ENCODE measurements around the gene LTA4H.

LTA4H gene

DNA sequence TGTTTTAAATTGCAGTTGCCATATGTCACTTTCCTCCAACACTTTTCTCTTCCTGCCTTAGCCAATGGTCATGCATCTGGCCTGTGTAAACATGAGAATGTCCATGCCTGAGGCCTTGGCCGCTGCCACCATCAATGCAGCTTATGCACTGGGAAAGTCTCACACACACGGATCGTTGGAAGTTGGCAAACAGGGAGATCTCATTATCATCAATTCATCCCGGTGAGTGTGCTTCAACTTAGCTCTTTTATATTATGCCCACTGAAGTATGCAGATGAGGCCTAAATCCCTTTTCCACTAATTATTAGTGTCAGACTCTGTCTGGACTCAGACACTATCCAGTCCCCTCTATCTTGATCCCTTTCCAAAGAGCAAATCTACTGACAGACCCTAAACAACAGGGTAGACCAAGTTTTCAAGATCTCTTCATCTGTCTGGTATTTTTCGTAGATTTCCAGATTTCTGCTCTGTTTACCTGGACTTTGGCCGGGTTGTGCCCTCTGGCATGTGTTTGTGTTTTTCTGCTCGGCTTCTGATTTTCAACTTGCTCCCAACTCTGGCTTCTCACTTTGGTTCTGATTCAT lies 69.0 kb downstream of the LTA4H start (continued):
- TF ChIP-seq, protein P1, sequence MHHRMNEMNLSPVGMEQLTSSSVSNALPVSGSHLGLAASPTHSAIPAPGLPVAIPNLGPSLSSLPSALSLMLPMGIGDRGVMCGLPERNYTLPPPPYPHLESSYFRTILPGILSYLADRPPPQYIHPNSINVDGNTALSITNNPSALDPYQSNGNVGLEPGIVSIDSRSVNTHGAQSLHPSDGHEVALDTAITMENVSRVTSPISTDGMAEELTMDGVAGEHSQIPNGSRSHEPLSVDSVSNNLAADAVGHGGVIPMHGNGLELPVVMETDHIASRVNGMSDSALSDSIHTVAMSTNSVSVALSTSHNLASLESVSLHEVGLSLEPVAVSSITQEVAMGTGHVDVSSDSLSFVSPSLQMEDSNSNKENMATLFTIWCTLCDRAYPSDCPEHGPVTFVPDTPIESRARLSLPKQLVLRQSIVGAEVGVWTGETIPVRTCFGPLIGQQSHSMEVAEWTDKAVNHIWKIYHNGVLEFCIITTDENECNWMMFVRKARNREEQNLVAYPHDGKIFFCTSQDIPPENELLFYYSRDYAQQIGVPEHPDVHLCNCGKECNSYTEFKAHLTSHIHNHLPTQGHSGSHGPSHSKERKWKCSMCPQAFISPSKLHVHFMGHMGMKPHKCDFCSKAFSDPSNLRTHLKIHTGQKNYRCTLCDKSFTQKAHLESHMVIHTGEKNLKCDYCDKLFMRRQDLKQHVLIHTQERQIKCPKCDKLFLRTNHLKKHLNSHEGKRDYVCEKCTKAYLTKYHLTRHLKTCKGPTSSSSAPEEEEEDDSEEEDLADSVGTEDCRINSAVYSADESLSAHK (tag by site-specific recombination; IDR thresholded peaks at IDR 0.05) = no peak
- no peak for TF ChIP-seq ZFP69B (tag by site-specific recombination; IDR thresholded peaks at IDR 0.05)
- no peak for TF ChIP-seq ZNF266 (tag by site-specific recombination; IDR thresholded peaks at IDR 0.05; ENCODE audit: low read depth)
- TF ChIP-seq MZF1 (tag by site-specific recombination; IDR thresholded peaks at IDR 0.05; ENCODE audit: borderline replicate concordance) = no peak
- no peak for TF ChIP-seq ZNF707 (tag by site-specific recombination; IDR thresholded peaks at IDR 0.05)
- no peak for TF ChIP-seq ZNF776 (tag by site-specific recombination; IDR thresholded peaks at IDR 0.05; ENCODE audit: borderline replicate concordance)
- no peak for TF ChIP-seq ZNF354C (tag by site-specific recombination; IDR thresholded peaks at IDR 0.05; ENCODE audit: borderline replicate concordance, low read depth)
- no peak for TF ChIP-seq ZBTB17 (tag by site-specific recombination; IDR thresholded peaks at IDR 0.05)

DNA sequence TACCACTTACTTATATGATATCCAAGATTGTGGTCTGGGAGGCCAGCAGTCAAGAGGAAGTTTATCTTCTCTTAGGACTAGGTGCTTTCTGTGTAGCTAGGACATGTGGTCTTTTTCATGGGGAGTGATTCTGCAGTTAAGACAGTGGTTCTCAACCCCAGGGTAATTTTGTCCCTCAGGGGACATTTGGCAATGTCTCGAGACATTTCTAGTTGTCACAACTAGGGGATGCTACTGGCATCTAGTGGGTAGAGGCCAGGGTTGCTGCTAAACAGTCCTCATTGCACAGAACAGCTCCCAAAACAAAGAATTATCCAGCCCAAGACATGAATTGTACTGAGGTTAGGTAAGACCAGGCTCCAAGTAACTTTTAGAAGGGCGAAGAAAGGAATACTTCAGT lies 72.3 kb downstream of the LTA4H start:
- Histone ChIP-seq H3K4me1 (ENCODE audit: control insufficient read depth, insufficient read depth, low read length) (no peaks in the 10 kb centered on the region), H3K4me3 (ENCODE audit: low read depth, low read length) (no peak overlapping the region), H3K9me3 (ENCODE audit: control insufficient read depth, insufficient read depth, low read depth, low read length) (no peaks in the 10 kb centered on the region), H3K36me3 (ENCODE audit: control insufficient read depth in 2 of 2, insufficient read depth in 1 of 2, low read length in 2 of 2) (no peaks in the 10 kb centered on the region), H3K27ac (ENCODE audit: extremely low read depth, low read depth, low read length) (no peak overlapping the region)
- TF ChIP-seq, protein P2, sequence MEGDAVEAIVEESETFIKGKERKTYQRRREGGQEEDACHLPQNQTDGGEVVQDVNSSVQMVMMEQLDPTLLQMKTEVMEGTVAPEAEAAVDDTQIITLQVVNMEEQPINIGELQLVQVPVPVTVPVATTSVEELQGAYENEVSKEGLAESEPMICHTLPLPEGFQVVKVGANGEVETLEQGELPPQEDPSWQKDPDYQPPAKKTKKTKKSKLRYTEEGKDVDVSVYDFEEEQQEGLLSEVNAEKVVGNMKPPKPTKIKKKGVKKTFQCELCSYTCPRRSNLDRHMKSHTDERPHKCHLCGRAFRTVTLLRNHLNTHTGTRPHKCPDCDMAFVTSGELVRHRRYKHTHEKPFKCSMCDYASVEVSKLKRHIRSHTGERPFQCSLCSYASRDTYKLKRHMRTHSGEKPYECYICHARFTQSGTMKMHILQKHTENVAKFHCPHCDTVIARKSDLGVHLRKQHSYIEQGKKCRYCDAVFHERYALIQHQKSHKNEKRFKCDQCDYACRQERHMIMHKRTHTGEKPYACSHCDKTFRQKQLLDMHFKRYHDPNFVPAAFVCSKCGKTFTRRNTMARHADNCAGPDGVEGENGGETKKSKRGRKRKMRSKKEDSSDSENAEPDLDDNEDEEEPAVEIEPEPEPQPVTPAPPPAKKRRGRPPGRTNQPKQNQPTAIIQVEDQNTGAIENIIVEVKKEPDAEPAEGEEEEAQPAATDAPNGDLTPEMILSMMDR (tag by site-specific recombination; IDR thresholded peaks at IDR 0.05) = peak; percentile 60
- TF ChIP-seq ZNF341 (tag by site-specific recombination; IDR thresholded peaks at IDR 0.05; ENCODE audit: low read depth) = no peak
- TF ChIP-seq ZNF654 (tag by site-specific recombination; IDR thresholded peaks at IDR 0.05; ENCODE audit: low read depth) = peak; percentile 52
- ChIA-PET POLR2A (no interaction called here), CTCF (interaction anchor here (0.6 to 2.1 kb wide), 5 partner anchors 13 to 47 kb away, joined by 3 to 12 read pairs (median 3); no protein-coding TSS in a partner anchor)

DNA sequence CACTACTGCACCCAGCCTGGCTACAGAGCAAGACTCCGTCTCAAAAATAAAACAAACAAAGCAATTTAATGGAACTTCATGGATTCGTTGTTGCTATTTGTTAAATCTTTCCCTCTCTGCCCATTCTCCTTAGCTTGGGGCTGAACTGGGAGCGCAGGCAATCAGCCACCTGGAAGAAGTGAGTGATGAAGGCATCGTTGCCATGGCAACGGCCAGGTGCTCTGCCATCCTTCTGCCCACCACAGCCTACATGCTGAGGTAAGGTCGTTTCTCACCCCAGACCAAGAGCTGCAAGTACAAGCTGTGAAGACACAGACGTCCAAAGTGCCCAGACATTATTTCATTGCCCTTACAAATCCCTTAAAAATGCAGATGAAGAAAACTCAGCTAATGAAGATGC lies 73.2 kb downstream of the LTA4H start:
- Histone ChIP-seq H3K9me3 (ENCODE audit: control insufficient read depth, insufficient read depth, low read depth, low read length) (no peaks in the 10 kb centered on the region), H3K36me3 (ENCODE audit: control insufficient read depth in 2 of 2, insufficient read depth in 1 of 2, low read length in 2 of 2) (no peaks in the 10 kb centered on the region), H3K4me3 (ENCODE audit: low read depth, low read length) (no peak overlapping the region), H3K27ac (ENCODE audit: extremely low read depth, low read depth, low read length) (no peak overlapping the region), H3K4me1 (ENCODE audit: control insufficient read depth, insufficient read depth, low read length) (no peaks in the 10 kb centered on the region)
- POLR2A ChIA-PET = no interaction called here
- TF ChIP-seq ZNF146 (tag by site-specific recombination; IDR thresholded peaks at IDR 0.05) (no peak), ZNF621 (tag by site-specific recombination; IDR thresholded peaks at IDR 0.05) (no peak), ZNF10 (tag by site-specific recombination; IDR thresholded peaks at IDR 0.05) (no peak), KLF8 (tag by site-specific recombination; IDR thresholded peaks at IDR 0.05) (no peak), EGR2 (tag by site-specific recombination; IDR thresholded peaks at IDR 0.05; ENCODE audit: low read depth) (no peak), ZNF707 (tag by site-specific recombination; IDR thresholded peaks at IDR 0.05) (no peak), ZNF830 (tag by site-specific recombination; IDR thresholded peaks at IDR 0.05; ENCODE audit: low read depth) (no peak)
- TF ChIP-seq, protein P3, sequence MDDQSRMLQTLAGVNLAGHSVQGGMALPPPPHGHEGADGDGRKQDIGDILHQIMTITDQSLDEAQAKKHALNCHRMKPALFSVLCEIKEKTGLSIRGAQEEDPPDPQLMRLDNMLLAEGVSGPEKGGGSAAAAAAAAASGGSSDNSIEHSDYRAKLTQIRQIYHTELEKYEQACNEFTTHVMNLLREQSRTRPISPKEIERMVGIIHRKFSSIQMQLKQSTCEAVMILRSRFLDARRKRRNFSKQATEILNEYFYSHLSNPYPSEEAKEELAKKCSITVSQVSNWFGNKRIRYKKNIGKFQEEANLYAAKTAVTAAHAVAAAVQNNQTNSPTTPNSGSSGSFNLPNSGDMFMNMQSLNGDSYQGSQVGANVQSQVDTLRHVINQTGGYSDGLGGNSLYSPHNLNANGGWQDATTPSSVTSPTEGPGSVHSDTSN (CRISPR knock-in tag; IDR thresholded peaks at IDR 0.05) = no peak
- TF ChIP-seq, protein P4, sequence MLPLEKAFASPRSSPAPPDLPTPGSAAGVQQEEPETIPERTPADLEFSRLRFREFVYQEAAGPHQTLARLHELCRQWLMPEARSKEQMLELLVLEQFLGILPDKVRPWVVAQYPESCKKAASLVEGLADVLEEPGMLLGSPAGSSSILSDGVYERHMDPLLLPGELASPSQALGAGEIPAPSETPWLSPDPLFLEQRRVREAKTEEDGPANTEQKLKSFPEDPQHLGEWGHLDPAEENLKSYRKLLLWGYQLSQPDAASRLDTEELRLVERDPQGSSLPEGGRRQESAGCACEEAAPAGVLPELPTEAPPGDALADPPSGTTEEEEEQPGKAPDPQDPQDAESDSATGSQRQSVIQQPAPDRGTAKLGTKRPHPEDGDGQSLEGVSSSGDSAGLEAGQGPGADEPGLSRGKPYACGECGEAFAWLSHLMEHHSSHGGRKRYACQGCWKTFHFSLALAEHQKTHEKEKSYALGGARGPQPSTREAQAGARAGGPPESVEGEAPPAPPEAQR (tag by site-specific recombination; IDR thresholded peaks at IDR 0.05) = no peak
- TF ChIP-seq, protein P5, sequence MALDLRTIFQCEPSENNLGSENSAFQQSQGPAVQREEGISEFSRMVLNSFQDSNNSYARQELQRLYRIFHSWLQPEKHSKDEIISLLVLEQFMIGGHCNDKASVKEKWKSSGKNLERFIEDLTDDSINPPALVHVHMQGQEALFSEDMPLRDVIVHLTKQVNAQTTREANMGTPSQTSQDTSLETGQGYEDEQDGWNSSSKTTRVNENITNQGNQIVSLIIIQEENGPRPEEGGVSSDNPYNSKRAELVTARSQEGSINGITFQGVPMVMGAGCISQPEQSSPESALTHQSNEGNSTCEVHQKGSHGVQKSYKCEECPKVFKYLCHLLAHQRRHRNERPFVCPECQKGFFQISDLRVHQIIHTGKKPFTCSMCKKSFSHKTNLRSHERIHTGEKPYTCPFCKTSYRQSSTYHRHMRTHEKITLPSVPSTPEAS (tag by site-specific recombination; IDR thresholded peaks at IDR 0.05) = no peak
- CTCF ChIA-PET = interaction anchor here (0.7 to 2.1 kb wide), 4 partner anchors 14 to 140 kb away, joined by 3 to 12 read pairs (median 6); no protein-coding TSS in a partner anchor

Measured in HEK293 (cell line).